ENCODE measurements around the gene TSHZ2.
A peak's percentile ranks its signal among the peaks of the same experiment; 100 is the strongest.

Gene TSHZ2

GRCh38 chr20:53133628-53134027 is 161.5 kb downstream of the TSHZ2 start:
- DNase-seq (ENCODE audit: low spot score), result no peak

GRCh38 chr20:53136473-53136872 is 164.3 kb downstream of the TSHZ2 start:
- DNase-seq (ENCODE audit: low spot score), result no peak

- DNase-seq (ENCODE audit: low spot score), result no peak
Observed at GRCh38 chr20:53138454-53139262, 166.5 kb downstream of the TSHZ2 start.

- no peak for DNase-seq (ENCODE audit: low spot score)
Observed at GRCh38 chr20:53141201-53142050, 169.3 kb downstream of the TSHZ2 start.

- no peak for DNase-seq (ENCODE audit: low spot score)
Observed at GRCh38 chr20:53142225-53143127, 170.3 kb downstream of the TSHZ2 start.

GRCh38 chr20:53146201-53146891 is 174.2 kb downstream of the TSHZ2 start:
- DNase-seq (ENCODE audit: low spot score), result peak; percentile 65

GRCh38 chr20:53148771-53149147 is 176.6 kb downstream of the TSHZ2 start:
- DNase-seq (ENCODE audit: low spot score), result no peak

GRCh38 chr20:53149148-53149889 is 177.2 kb downstream of the TSHZ2 start:
- no peak for DNase-seq (ENCODE audit: low spot score)

- DNase-seq (ENCODE audit: low spot score), result no peak
Observed at GRCh38 chr20:53149890-53150205, 177.7 kb downstream of the TSHZ2 start.

GRCh38 chr20:53150532-53150931 is 178.4 kb downstream of the TSHZ2 start:
- DNase-seq (ENCODE audit: low spot score), result no peak

- DNase-seq (ENCODE audit: low spot score), result no peak
Observed at GRCh38 chr20:53152228-53152627, 180.1 kb downstream of the TSHZ2 start.

- DNase-seq (ENCODE audit: low spot score), result no peak
Observed at GRCh38 chr20:53154540-53154939, 182.4 kb downstream of the TSHZ2 start.

- peak; percentile 67 for DNase-seq (ENCODE audit: low spot score)
Observed at GRCh38 chr20:53157443-53158408, 185.6 kb downstream of the TSHZ2 start.

- no peak for DNase-seq (ENCODE audit: low spot score)
Observed at GRCh38 chr20:53159160-53159559, 187.0 kb downstream of the TSHZ2 start.

- no peak for DNase-seq (ENCODE audit: low spot score)
Observed at GRCh38 chr20:53161073-53161472, 188.9 kb downstream of the TSHZ2 start.

GRCh38 chr20:53161473-53161872 is 189.3 kb downstream of the TSHZ2 start:
- no peak for DNase-seq (ENCODE audit: low spot score)

GRCh38 chr20:53162251-53162835 is 190.2 kb downstream of the TSHZ2 start:
- peak; percentile 85 for DNase-seq (ENCODE audit: low spot score)

GRCh38 chr20:53163486-53163885 is 191.3 kb downstream of the TSHZ2 start:
- no peak for DNase-seq (ENCODE audit: low spot score)

GRCh38 chr20:53164072-53164471 is 191.9 kb downstream of the TSHZ2 start:
- DNase-seq (ENCODE audit: low spot score), result no peak

Data from SW480 (cell line).